GM12873 (cell line): ENCODE measurements around the gene TNFRSF13B.

Experiments
- CTCF ChIP-seq: IDR thresholded peaks from 2 replicates; pipeline ENCODE4 v1.5.1; 2012; ENCODE audit warnings: low read depth, mild to moderate bottlenecking, moderate library complexity, low read length, control low read depth; ENCODE audit not compliant: insufficient read depth; ENCODE audit errors: missing control alignments

The TNFRSF13B gene

GRCh38 chr17:16908273-16908672 is 63.6 kb downstream of the TNFRSF13B start:
- TF ChIP-seq CTCF = no peak

DNA sequence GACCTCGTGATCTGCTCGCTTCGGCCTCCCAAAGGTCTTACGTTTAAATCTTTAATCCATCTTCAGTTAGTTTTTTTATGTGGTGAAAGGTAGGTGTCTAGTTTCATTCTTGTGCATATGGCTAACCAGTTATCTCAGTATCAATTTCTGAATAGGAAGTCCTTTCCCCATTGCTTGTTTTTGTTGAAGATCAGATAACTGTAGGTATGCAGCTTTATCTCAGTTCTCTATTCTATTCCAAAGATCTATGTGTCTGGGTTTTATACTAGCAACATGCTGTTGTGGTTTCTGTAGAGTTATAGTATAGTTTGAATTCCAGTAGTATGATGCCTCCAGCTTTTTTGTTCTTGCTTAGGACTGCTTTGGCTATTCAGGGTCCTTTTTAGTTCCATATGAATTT is 65.2 kb downstream of the TNFRSF13B start:
- no peak for TF ChIP-seq CTCF

- TF ChIP-seq CTCF = no peak
Observed at GRCh38 chr17:16905593-16906191, 66.2 kb downstream of the TNFRSF13B start.

DNA sequence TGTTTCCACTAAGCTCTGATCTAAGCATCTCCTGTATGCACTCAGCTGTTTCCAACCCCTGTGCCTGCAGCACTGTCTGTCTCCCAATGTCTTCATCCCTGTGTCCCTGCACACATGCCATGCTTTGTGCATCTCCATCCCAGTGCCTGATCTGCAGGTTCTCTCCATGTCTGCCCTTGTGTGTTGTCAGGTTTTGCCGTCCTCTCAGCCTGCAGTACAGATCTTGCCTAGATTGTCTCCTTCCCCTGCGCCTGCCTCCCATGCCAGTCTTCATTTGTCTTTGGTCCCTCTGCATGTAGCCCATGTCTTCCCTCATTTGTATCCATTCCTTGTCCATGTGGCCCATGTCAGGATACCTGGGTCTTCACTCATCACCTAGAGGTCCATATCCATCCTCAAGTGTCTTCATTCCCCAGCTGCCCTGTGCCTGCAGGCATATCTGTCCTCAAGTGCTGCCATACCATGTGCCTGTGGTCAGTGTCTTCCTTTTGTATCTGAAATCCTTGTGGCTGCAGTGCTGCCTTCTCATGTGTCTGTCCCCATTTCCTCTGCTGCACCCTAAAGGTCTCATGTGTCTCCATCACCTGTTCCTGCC is 71.5 kb downstream of the TNFRSF13B start:
- no peak for TF ChIP-seq CTCF

- TF ChIP-seq CTCF = no peak
Observed at GRCh38 chr17:16889088-16889465, 82.8 kb downstream of the TNFRSF13B start.
